ENCODE measurements around the gene NR3C2. TPM values are rescaled to one million over a fixed set of nuclear protein-coding genes. Genes with fewer than 3 reads are reported as not detected.

The NR3C2 gene
- total and polyA plus RNA-seq, 2 of the 4 experiments (the other 2 are of a cell fraction) = 1.1 to 2.3 TPM

DNA sequence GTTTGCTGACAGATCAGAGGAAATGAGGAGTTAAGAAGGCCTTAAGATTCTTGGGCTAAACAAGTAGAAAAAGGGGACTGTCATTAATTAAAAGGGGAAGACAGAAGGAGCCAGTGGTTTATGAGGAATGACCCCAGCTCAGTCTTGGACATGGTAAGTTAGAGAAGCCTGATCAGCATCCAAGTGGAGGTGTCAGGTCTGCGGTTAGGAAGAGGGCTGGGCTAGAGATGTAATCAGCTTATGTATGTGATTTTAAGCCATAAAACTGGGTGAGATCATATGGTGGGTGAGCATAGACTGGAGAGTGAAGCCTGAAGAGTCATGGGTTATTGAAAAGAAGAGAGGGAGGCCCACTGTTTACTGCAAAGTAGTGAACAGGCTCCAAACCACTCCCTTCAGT is 246.1 kb downstream of the NR3C2 start (continued):
- no peak for TF ChIP-seq BHLHE40 (IDR thresholded peaks at IDR 0.05; ENCODE audit: low read depth, low read length)
- TF ChIP-seq RFX5 (IDR thresholded peaks at IDR 0.05; ENCODE audit: low read depth, low read length) = no peak

DNA sequence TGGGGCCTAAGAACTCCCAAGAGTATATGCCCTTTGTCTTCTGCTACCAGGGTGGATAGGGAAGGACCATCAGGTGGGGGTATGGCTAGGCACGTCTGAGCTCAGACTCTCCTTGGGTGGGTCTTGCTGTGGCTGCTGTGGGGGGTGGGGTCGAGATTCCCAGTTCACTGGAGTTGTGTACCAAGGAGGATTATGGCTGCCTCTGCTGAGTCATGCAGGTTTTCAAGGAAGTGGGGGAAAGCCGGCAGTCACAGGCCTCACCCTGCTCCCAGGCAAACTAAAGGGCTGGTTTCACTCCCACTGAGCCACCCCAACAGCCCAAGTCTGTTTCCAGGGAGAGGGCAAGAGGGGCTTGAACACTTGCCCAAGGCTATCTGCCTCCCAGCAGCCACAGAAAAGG is 249.7 kb downstream of the NR3C2 start:
- H3K23ac ChIP-seq (ENCODE audit: low read depth, low read length) = no peak overlapping the region
- no peaks in the 10 kb centered on the region for H3K36me3 ChIP-seq (ENCODE audit: control insufficient read depth, insufficient read depth, low read length)
- H2AFZ ChIP-seq (replicated peaks; ENCODE audit: low read length, poor library complexity) = peak overlapping the region; percentile 58
- H3K27me3 ChIP-seq (ENCODE audit: control insufficient read depth, insufficient read depth, low read length) = no peaks in the 10 kb centered on the region
- ChIA-PET CTCF (no interaction called here), POLR2A (ENCODE audit: unreplicated experiment) (no interaction called here)
- no peaks in the 10 kb centered on the region for H3K79me1 ChIP-seq (ENCODE audit: low read depth in 1 of 2, low read length in 2 of 2)
- dilution Hi-C loops (cut with HindIII; ENCODE audit: low sequenced_read_pairs, unreplicated experiment) (no loop called here), in situ Hi-C loops (cut with MboI; ENCODE audit: low sequenced_read_pairs) (no loop called here), intact Hi-C loops (cut with micrococcal nuclease) (no loop called here)
- H4K8ac ChIP-seq (ENCODE audit: low read depth in 2 of 2, low read length in 2 of 2) = no peak overlapping the region
- DNase-seq = no peak
- H3K56ac ChIP-seq (ENCODE audit: extremely low read depth, insufficient read depth, low read length) = no peak overlapping the region
- no peak overlapping the region for H2BK120ac ChIP-seq (ENCODE audit: low read depth, low read length)
- no peak overlapping the region for H2BK20ac ChIP-seq (ENCODE audit: low read depth, low read length)
- H3K4me2 ChIP-seq (ENCODE audit: low read depth, low read length) = no peak overlapping the region
- no CpG with 5 or more reads among the region's 3 CpGs for WGBS, 2 experiments (ENCODE audit: extremely low coverage in 2 of 2, insufficient read length in 1 of 2)
- H2BK15ac ChIP-seq (ENCODE audit: low read depth, low read length) = no peak overlapping the region
- no peaks in the 10 kb centered on the region for H3K9me1 ChIP-seq (ENCODE audit: insufficient read depth, low read length)
- no peak overlapping the region for H3K4me3 ChIP-seq (ENCODE audit: insufficient read depth, low read depth, low read length)
- H3K4ac ChIP-seq (ENCODE audit: low read depth, low read length) = no peak overlapping the region
- TF ChIP-seq BHLHE40 (IDR thresholded peaks at IDR 0.05; ENCODE audit: low read depth, low read length) (no peak), RCOR1 (IDR thresholded peaks at IDR 0.05; ENCODE audit: insufficient replicate concordance, low read length) (no peak), NFE2L2 (IDR thresholded peaks at IDR 0.05; ENCODE audit: low read depth, low read length) (no peak), RAD21 (IDR thresholded peaks at IDR 0.05; ENCODE audit: low read length) (no peak), MAZ (IDR thresholded peaks at IDR 0.05; ENCODE audit: borderline replicate concordance, low read depth, low read length) (no peak), POLR2A (IDR thresholded peaks at IDR 0.05; ENCODE audit: low read depth, low read length) (no peak), MAFK (IDR thresholded peaks at IDR 0.05; ENCODE audit: low read depth, low read length) (no peak), CEBPB (IDR thresholded peaks at IDR 0.05; ENCODE audit: low read depth, low read length) (no peak), SMC3 (IDR thresholded peaks at IDR 0.05; ENCODE audit: low read depth, low read length) (no peak), RFX5 (IDR thresholded peaks at IDR 0.05; ENCODE audit: low read depth, low read length) (no peak), CHD1 (IDR thresholded peaks at IDR 0.05; ENCODE audit: low read depth, low read length) (no peak)
- TF ChIP-seq, protein P1, sequence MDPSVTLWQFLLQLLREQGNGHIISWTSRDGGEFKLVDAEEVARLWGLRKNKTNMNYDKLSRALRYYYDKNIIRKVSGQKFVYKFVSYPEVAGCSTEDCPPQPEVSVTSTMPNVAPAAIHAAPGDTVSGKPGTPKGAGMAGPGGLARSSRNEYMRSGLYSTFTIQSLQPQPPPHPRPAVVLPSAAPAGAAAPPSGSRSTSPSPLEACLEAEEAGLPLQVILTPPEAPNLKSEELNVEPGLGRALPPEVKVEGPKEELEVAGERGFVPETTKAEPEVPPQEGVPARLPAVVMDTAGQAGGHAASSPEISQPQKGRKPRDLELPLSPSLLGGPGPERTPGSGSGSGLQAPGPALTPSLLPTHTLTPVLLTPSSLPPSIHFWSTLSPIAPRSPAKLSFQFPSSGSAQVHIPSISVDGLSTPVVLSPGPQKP (IDR thresholded peaks at IDR 0.05; ENCODE audit: borderline replicate concordance, low read depth, low read length) = no peak
- no peak overlapping the region for H4K5ac ChIP-seq (ENCODE audit: low read depth, low read length)
- no peak for ATAC-seq (ENCODE audit: low read depth)
- no peak overlapping the region for H3K14ac ChIP-seq (replicated peaks; ENCODE audit: low read depth, low read length)
- no peaks in the 10 kb centered on the region for H4K20me1 ChIP-seq (ENCODE audit: insufficient read depth, low read length)
- H3K9me3 ChIP-seq (ENCODE audit: control insufficient read depth, insufficient read depth, low read length) = no peaks in the 10 kb centered on the region
- no peak overlapping the region for H2AK9ac ChIP-seq (replicated peaks; ENCODE audit: low read depth, low read length, poor library complexity)
- no peak overlapping the region for H3K27ac ChIP-seq (ENCODE audit: insufficient read depth, low read length)
- BruUV-seq (replicated peaks) = no TSS peak
- H3K9ac ChIP-seq (ENCODE audit: low read depth, low read length) = no peak overlapping the region
- H2BK5ac ChIP-seq (ENCODE audit: low read depth, low read length, poor library complexity, severe bottlenecking) = no peak overlapping the region
- H4K91ac ChIP-seq (ENCODE audit: insufficient read depth, low read depth, low read length) = no peak overlapping the region
- H2AK5ac ChIP-seq (ENCODE audit: low read depth, low read length) = no peak overlapping the region
- no peak overlapping the region for H3K18ac ChIP-seq (ENCODE audit: low read depth, low read length)
- H3K4me1 ChIP-seq (ENCODE audit: control insufficient read depth, insufficient read depth, low read length) = no peaks in the 10 kb centered on the region

All from IMR-90 (cell line).